GM21737 (cell line): ENCODE data around the gene CCDC127.

ENCODE experiments used
- ATAC-seq: cut with Tn5 transposase; IDR thresholded peaks from one replicate; pipeline ENCODE4 v1.9.1; 2021; ENCODE audit warnings: mild to moderate bottlenecking, moderate library complexity; ENCODE audit not compliant: unreplicated experiment

Gene CCDC127

GRCh38 chr5:160921-161802, 56.8 kb downstream of the CCDC127 start:
- ATAC-seq = no peak

DNA sequence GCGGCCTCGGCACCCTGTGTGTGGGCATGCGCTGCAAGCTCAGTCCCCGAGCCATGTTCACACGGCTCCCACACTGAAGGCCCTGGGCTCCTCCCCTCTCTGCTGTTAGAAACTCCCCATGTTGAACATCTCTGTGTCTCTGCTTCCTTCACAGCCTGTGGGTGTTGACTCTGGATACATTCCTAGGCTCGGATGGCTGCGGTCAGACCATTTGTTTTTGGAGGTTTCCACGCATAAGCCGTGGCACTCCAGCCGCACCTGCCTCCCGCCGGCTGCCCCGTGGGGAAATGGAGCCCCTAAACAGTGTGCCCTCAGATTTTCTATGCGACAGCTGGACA, 57.8 kb downstream of the CCDC127 start:
- ATAC-seq = no peak

DNA sequence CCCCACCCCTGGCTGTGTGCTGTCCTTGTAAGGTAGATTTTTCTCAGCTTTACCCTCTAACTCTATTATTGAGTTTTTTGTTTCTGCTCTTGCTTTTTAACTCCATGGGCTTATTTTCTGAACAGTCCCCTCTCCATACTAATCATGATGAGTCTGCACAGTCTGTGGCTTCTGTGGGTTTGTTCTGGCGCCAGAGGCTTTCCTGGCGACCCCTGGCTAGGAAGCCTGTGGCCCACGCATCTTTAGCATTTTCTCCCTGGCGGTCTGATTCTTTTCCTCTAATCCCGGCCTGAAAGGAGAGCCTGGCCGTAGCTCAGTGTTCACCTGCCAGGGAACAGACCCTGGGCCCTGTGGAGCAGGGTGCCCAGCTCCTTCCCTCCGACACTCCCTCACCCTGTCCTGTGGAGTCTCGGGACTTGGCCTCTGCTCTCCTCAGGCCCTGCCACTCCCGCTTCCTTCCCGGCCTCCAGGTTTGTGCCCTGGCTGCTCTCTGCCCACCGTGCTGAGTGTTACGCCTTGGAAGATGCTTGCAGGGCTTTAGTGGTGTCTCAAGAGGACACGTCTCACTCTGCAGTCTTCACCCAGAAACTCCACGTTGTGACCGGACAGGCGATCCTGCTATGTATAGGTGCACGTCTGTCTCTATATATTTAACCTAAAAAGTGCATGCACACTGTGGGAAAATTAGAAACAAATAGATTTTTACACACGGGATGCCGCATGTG, 58.3 kb downstream of the CCDC127 start:
- no peak for ATAC-seq

DNA sequence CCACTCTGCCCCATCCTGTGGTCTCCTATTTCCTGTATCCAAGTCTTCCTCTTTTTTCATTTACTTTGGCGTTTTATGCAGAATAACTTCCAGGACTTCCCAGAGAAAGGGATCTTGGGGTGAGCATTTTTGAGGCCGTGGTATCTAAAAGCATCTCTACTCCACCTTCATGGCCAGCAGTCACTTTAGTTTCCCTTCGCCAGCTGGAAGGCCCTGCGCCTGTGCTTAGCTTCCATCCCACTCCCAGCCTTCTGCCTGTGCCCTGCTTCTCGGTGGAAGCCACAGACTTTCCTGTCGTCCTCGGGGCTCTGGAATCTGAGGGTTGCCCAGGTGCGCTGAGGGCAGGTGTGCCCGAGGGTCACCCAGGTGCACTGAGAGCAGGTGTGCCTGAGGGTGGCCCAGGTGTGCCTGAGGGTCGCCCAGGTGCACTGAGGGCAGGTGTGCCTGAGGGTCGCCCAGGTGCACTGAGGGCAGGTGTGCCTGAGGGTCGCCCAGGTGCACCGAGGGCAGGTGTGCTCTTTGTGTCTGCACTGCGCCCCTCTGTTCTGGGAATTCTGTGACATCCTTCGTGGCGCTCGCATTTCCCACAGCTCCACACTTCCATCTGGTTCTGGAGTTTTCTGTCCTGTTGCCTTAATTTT, 59.0 kb downstream of the CCDC127 start:
- ATAC-seq = no peak

GRCh38 chr5:157801-158200, 60.2 kb downstream of the CCDC127 start:
- ATAC-seq = no peak

- ATAC-seq = no peak
Measured at GRCh38 chr5:157126-157715, 60.7 kb downstream of the CCDC127 start.

- no peak for ATAC-seq
Measured at GRCh38 chr5:156411-157072, 61.4 kb downstream of the CCDC127 start.

DNA sequence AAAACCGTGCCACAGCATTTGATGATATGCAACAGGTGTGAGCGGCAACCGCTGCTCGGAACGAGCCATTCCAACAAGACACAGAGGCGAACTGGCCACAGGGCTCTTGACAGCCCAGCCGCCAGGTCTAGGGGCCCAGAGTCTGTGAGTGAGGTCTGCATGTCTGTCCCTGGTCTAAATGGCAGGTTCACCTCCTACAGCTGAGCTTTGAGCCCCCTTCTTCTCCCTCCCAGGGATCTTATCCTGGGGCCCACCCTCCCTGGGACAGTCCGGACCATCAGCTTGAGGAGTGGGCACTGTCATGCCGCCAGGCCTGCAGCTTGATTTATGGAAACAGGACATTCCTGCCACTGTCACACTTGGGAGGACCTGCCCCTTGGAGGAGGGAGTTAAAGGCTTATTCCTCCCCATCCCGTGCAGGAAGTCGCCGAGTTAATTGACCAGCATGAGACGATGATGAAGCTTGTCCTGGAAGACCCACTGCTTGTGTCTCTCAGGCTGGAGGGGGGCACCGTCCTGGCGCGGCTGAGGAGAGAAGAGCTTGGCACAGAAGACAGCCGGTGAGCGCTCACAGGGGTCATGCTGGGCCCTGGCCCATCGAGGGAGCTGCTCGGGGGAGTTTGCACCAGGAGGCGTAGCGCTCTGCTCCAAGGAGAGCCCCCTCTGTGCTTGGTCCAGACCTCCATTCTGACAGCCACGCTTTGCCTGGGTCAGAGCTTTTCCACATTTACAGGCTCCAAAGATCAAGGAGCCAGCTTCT, 62.1 kb downstream of the CCDC127 start:
- ATAC-seq = no peak

DNA sequence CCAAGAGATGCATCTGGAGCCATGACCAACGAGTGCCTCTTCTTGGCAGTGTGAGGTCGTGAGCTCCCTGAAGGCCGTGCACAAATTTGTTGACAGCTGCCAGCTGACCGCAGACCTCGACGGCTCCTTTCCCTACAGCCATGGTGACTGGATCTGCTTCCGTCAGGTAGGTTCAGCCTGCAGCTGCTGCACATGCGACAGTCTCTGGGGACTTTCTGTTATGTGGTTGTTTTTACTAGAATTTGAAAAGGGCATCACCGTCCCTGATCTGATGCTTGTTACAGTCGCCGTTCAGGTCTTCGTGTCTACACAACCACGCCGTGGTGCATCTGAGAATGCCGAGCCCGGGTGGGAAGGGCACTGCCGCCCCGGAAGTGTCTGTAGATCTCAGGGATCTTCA, 63.1 kb downstream of the CCDC127 start:
- no peak for ATAC-seq

- ATAC-seq = no peak
Measured at GRCh38 chr5:154236-154635, 63.7 kb downstream of the CCDC127 start.

DNA sequence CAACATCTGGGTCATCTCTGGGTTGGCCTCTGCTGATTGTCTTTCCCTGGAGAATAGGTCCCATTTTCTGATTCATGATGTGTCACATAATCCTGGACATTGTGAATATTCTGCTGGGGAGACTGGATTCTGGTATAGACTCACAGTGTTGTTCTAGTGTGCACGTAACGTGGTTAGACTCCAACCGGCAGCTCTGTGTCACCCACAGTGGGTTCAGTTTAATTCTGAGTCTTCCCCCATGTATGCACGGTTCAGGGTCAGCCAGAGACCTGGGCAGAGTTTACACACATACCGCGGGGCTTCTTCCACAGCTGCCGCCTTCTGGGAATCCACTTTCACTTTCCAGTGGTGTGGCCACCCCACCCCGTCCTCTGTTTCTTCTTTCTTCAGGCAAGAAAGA, 64.7 kb downstream of the CCDC127 start:
- no peak for ATAC-seq

GRCh38 chr5:152077-152476, 65.9 kb downstream of the CCDC127 start:
- no peak for ATAC-seq

- no peak for ATAC-seq
Measured at GRCh38 chr5:150746-151145, 67.2 kb downstream of the CCDC127 start.

- no peak for ATAC-seq
Measured at GRCh38 chr5:149745-150485, 68.0 kb downstream of the CCDC127 start.

- no peak for ATAC-seq
Measured at GRCh38 chr5:147751-148150, 70.2 kb downstream of the CCDC127 start.
